GM12872 (cell line): ENCODE results near the gene LNP1.

Experiments used
- CTCF ChIP-seq: IDR thresholded peaks from 3 replicates; pipeline ENCODE4 v1.5.1; 2011; ENCODE audit warnings: low read depth, mild to moderate bottlenecking, low read length, moderate library complexity; ENCODE audit not compliant: insufficient read depth

Gene LNP1

DNA sequence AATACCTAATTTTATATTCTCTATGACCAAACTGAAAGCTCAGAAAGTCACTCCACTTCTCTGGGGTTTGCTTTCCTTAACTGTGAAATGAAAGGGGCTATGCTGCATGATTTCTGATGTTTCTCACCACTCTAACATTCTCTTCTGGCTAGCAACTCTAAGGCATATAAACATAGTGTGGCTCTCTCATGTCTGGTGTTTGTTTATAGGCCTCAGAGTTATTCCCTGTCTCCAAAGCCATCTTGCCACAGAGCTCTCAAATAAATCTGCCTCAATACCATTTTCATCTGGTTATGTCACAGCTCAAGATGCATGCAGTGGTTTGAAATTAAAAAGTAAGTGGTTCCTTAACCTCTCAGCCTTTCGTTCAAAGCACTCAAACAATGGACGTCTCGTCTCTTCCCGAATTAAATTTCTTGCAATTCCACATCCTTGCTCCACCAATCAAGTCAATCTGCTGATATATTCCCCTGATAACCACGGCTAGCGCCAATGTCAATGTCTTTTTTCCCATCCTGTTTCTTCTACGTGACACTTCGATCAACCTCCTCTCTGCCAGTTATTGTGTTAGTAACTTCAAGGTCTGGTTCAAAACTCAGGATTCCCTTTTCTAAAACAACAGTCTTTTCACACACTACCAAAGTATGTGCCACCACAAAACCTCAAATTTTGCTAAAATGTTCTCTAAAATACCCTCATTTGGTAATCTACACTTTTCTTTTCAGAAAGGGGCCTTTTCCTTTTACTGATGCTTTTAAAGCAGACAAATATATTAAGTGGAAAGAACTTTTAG, 16.4 kb upstream of the LNP1 start:
- TF ChIP-seq CTCF = no peak

- no peak for TF ChIP-seq CTCF
These were observed 14.8 kb upstream of the LNP1 start for GRCh38 chr3:100386437-100387074.

DNA sequence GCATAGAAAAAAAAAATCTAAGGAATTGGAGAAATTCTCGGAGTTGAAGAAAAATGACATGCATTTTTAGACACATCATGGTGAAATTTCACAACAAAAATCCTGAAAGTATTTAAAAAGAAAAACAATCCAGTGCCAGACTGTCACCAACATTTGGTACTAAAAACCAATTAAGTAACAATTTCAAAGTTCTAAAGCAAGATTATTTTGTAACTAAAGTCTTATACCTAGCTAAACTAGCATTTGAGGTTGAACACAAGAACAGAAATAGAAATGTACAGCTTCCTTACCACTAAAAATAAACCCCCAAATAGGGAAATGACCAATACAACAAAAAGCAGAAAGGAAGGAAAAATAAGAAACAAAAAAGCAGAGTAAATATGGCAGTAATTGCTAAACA, 12.3 kb upstream of the LNP1 start:
- no peak for TF ChIP-seq CTCF

DNA sequence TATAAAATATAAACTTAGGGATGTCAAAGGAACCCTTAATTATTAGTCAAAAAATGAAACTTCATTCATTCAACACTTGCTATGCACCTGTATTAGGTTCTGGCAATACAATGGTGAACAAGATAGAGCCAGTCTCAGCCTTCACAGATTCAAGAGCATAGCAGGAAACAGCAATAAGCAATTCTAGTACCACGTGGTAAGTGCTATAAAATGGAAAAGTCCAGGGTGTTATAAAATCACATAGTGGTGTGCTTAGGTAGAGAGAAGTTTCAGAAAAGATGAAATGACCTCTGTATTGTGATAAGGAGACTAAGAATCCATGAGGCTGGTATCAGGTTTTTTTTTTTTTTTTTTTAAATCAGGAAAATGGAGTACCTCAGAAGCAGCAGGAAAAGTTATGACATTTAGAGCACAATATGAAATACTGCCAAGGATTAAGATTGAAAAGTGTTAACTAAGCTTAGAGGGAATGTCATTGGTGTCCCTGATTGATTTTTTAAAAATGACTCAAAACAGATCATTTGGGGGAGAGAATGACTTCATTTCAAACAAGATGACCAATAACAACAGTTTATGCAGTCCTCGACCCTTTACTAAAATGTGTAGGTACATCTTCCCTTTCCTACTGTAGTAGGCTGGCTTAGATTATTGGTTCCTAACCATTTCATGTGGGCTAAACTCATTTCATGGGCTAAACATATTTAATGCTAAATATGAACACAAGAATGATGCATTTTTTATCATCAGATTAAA, 5.5 kb upstream of the LNP1 start:
- no peak for TF ChIP-seq CTCF

- TF ChIP-seq CTCF = no peak
These were observed 4.4 kb upstream of the LNP1 start for GRCh38 chr3:100396967-100397366.

GRCh38 chr3:100399341-100400071, 1.8 kb upstream of the LNP1 start:
- TF ChIP-seq CTCF = no peak

DNA sequence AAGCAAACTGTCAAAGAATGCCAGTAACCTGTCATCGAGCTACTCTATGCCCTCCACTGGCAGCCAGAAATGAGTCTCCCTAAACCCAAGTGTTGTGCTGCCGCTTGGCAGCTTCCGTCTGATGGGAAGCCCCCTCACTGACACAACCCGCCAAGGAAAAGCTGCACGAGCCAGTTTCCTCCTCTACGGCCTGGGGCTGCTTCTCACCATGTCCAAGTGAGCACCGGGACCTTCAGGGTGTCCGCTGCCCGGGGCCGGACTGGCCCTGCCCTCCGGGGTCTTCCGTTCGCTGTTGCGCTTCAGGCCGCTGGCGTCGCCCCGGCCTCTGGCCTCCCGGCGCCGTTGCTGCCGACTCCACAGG, 940 bp upstream of the LNP1 start:
- TF ChIP-seq CTCF = no peak
